AG20443 (cell line): ENCODE measurements around the gene TERB1.
A peak's percentile ranks its signal among the peaks of the same experiment; 100 is the strongest.

Experiments used
- DNase-seq: peaks from one replicate; pipeline ENCODE4 v3.0.0; 2012; ENCODE audit warnings: low spot score, mixed read lengths

The TERB1 gene

GRCh38 chr16:66801320-66802105, at the start of gene TERB1:
TSS of gene TERB1 (minus strand) at chr16:66801584. CDS start at chr16:66796798, 4,786 bp downstream.
- peak; percentile 5 for DNase-seq

- DNase-seq = no peak
These were observed 48.9 kb upstream of the TERB1 start for GRCh38 chr16:66850115-66850815.

GRCh38 chr16:66849549-66849948, 48.2 kb upstream of the TERB1 start:
- peak; percentile 11 for DNase-seq

GRCh38 chr16:66849021-66849420, 47.6 kb upstream of the TERB1 start:
- peak; percentile 5 for DNase-seq

- no peak for DNase-seq
These were observed 46.8 kb upstream of the TERB1 start for GRCh38 chr16:66848172-66848571.

- no peak for DNase-seq
These were observed 46.2 kb upstream of the TERB1 start for GRCh38 chr16:66847533-66848067.

GRCh38 chr16:66846831-66847230, 45.4 kb upstream of the TERB1 start:
- no peak for DNase-seq

- DNase-seq = no peak
These were observed 44.9 kb upstream of the TERB1 start for GRCh38 chr16:66846266-66846665.

- no peak for DNase-seq
These were observed 44.4 kb upstream of the TERB1 start for GRCh38 chr16:66845791-66846221.

- no peak for DNase-seq
These were observed 43.7 kb upstream of the TERB1 start for GRCh38 chr16:66845080-66845410.

GRCh38 chr16:66844342-66845079, 43.1 kb upstream of the TERB1 start, which contains the start of gene CA7:
TSS of gene CA7 (plus strand) at chr16:66844414. CDS start at chr16:66844488, 74 bp downstream.
- DNase-seq = no peak

GRCh38 chr16:66844009-66844341, 42.6 kb upstream of the TERB1 start:
- DNase-seq = no peak

- DNase-seq = no peak
These were observed 41.8 kb upstream of the TERB1 start for GRCh38 chr16:66843191-66843590.

GRCh38 chr16:66842765-66843164, 41.4 kb upstream of the TERB1 start:
- no peak for DNase-seq

- DNase-seq = no peak
These were observed 40.0 kb upstream of the TERB1 start for GRCh38 chr16:66841366-66841765.

GRCh38 chr16:66840883-66841282, 39.5 kb upstream of the TERB1 start:
- no peak for DNase-seq

- no peak for DNase-seq
These were observed 33.4 kb upstream of the TERB1 start for GRCh38 chr16:66834746-66835145.

- DNase-seq = no peak
These were observed 31.4 kb upstream of the TERB1 start for GRCh38 chr16:66832661-66833305.

GRCh38 chr16:66832190-66832589, 30.8 kb upstream of the TERB1 start:
- no peak for DNase-seq

- DNase-seq = peak; percentile 100
These were observed 29.3 kb upstream of the TERB1 start, which contains the start of gene NAE1 for GRCh38 chr16:66830422-66831404. TSS of gene NAE1 (minus strand) at chr16:66830976. CDS start at chr16:66830899, 77 bp downstream.

- no peak for DNase-seq
These were observed 22.6 kb upstream of the TERB1 start for GRCh38 chr16:66824006-66824405.
